GM23248 (cell line): ENCODE data around the gene SLC46A1.

Experiments used
- EZH2 ChIP-seq: fragments of 200-600 bp; sonication (generic); IDR thresholded peaks from 2 replicates; pipeline ENCODE4 v1.6.1; 2018; ENCODE audit warnings: antibody characterized with exemption, mild to moderate bottlenecking; ENCODE audit not compliant: insufficient read depth, poor library complexity, severe bottlenecking
- EZH2phosphoT487 ChIP-seq: fragments of 200-600 bp; sonication (generic); IDR thresholded peaks from 2 replicates; pipeline ENCODE4 v1.6.1; 2018; ENCODE audit warnings: antibody characterized with exemption, moderate library complexity, mild to moderate bottlenecking, low read depth; ENCODE audit not compliant: insufficient read depth

DNA sequence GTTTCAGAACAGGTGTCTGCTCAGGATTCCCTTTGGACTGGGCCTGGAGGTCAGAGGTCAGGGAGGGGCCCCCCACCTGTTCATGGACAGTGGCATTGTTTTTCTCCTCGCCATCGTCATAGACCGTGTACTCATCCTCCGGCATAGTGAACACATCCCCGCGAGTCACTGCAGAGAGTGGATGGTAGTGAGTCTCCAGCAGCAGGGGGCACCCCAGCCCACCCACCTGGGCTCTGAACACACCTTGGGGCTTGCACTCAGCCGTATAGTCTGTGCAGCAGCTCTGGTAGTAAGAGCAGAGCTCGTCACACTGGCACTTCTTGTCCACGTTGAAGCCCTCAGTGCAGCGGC is 36.4 kb downstream of the SLC46A1 start:
- TF ChIP-seq EZH2 (no peak), EZH2phosphoT487 (no peak)
